Measurements from ENCODE around the gene RDH14.

Gene RDH14

GRCh38 chr2:18527326-18527725 is 33.1 kb downstream of the RDH14 start:
- no peaks in the 10 kb centered on the region for H3K9me3 ChIP-seq
- H3K36me3 ChIP-seq: no peaks in the 10 kb centered on the region
- H3K27ac ChIP-seq: no peak overlapping the region
- no peaks in the 10 kb centered on the region for H3K27me3 ChIP-seq
- H4K20me1 ChIP-seq: no peaks in the 10 kb centered on the region
- H3K4me3 ChIP-seq: no peak overlapping the region
- no peak overlapping the region for H3K4me2 ChIP-seq
- no peak overlapping the region for H3K9ac ChIP-seq
- TF ChIP-seq Cebpa-rat (IDR thresholded peaks at IDR 0.05): no peak
- H3K4me1 ChIP-seq: no peaks in the 10 kb centered on the region

DNA sequence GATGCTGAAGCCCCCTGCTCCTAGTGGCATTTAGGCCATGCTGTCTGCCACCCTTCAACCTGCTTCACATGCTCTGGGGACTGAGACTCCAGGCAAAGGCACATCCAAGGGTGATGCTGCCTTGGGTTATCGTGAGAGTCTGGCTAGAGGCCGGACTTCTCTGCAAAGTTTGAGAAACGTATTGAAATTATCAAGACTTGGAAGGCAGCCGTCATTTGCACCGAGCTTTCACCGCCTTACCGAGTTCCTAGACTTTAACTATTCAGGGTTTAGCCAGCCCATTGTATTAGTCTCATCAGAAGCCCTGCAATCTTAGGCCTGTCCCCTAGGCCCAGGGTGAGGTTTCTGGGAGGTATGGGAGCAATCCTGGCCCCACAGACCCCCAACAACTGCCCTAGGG is 34.0 kb downstream of the RDH14 start:
- H3K4me3 ChIP-seq: no peak overlapping the region
- TF ChIP-seq Cebpa-rat (IDR thresholded peaks at IDR 0.05): no peak
- H3K9me3 ChIP-seq: no peaks in the 10 kb centered on the region
- no peak overlapping the region for H3K9ac ChIP-seq
- H3K27ac ChIP-seq: no peak overlapping the region
- no peaks in the 10 kb centered on the region for H3K36me3 ChIP-seq
- no peaks in the 10 kb centered on the region for H3K27me3 ChIP-seq
- H4K20me1 ChIP-seq: no peaks in the 10 kb centered on the region
- no peaks in the 10 kb centered on the region for H3K4me1 ChIP-seq
- no peak overlapping the region for H3K4me2 ChIP-seq

DNA sequence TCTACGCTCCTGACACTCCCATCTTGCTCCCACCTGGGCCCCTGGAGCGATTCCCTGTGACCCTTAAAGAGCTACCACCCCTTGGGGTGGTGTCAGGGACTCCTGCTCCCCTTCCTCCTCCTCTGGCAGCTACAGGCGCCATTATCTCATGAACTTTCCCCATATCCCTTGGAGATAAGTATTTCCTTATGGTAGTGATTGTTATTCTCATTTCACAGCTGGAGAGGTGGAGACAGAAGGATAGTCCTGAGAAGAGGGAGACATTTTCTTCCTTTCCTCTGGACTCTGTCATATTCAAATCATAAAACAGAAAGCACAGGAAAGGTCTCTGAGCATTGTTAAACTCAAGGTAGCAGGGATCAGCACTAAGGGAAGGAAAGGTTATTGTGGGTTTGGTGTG is 34.6 kb downstream of the RDH14 start:
- TF ChIP-seq Cebpa-rat (IDR thresholded peaks at IDR 0.05): no peak
- H3K9ac ChIP-seq: no peak overlapping the region
- H3K4me3 ChIP-seq: no peak overlapping the region
- H3K4me2 ChIP-seq: no peak overlapping the region
- H4K20me1 ChIP-seq: no peaks in the 10 kb centered on the region
- no peaks in the 10 kb centered on the region for H3K27me3 ChIP-seq
- H3K4me1 ChIP-seq: no peaks in the 10 kb centered on the region
- no peaks in the 10 kb centered on the region for H3K9me3 ChIP-seq
- no peaks in the 10 kb centered on the region for H3K36me3 ChIP-seq
- no peak overlapping the region for H3K27ac ChIP-seq

- Histone ChIP-seq H3K27me3 (no peaks in the 10 kb centered on the region), H4K20me1 (no peaks in the 10 kb centered on the region), H3K27ac (no peak overlapping the region), H3K9ac (no peak overlapping the region), H3K4me2 (no peak overlapping the region), H3K36me3 (no peaks in the 10 kb centered on the region), H3K9me3 (no peaks in the 10 kb centered on the region), H3K4me1 (no peaks in the 10 kb centered on the region), H3K4me3 (no peak overlapping the region)
- no peak for TF ChIP-seq Cebpa-rat (IDR thresholded peaks at IDR 0.05)
Measured at GRCh38 chr2:18525236-18525635, 35.2 kb downstream of the RDH14 start.

DNA sequence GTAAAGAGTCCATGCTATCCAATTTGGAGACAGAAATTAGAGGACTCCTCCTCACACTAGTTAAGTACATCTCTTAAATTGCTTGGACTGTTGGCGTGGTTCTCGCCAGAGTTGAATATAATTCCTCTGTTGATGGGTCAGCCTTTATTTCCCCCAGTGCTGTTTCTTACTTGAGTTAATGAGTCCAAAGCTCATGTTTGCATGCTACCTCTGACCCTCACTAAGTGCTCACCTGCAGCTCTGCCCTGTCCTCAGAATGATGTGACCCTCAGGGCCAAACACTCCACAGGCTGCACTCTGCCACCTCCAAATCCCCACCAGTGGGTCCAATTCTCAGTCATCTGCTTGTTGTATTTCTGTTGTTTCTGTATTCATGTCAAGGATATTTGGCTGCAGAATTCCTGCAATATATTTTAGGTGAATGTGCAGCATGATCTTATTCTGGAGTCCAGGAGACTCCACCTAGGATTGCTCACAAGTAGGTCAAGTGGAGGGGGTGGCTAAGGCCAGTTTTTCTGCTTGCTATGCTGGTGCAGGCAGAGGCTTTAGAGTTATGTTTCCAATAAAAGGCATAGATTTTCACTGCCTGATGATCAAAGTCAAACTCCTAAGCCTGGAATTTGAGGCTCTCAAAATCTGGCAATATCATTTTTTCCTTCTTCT is 37.8 kb downstream of the RDH14 start:
- Histone ChIP-seq H4K20me1 (no peaks in the 10 kb centered on the region), H3K27ac (no peak overlapping the region), H3K36me3 (no peaks in the 10 kb centered on the region), H3K27me3 (no peaks in the 10 kb centered on the region), H3K9ac (no peak overlapping the region), H3K4me2 (no peak overlapping the region), H3K9me3 (no peaks in the 10 kb centered on the region), H3K4me1 (no peaks in the 10 kb centered on the region), H3K4me3 (no peak overlapping the region)
- TF ChIP-seq Cebpa-rat (IDR thresholded peaks at IDR 0.05): no peak

GRCh38 chr2:18520451-18521425 is 39.7 kb downstream of the RDH14 start:
- no peak overlapping the region for H3K9ac ChIP-seq
- no peaks in the 10 kb centered on the region for H4K20me1 ChIP-seq
- H3K4me3 ChIP-seq: no peak overlapping the region
- no peak overlapping the region for H3K4me2 ChIP-seq
- H3K27me3 ChIP-seq: no peaks in the 10 kb centered on the region
- H3K9me3 ChIP-seq: no peaks in the 10 kb centered on the region
- no peaks in the 10 kb centered on the region for H3K4me1 ChIP-seq
- H3K36me3 ChIP-seq: no peaks in the 10 kb centered on the region
- no peak overlapping the region for H3K27ac ChIP-seq
- TF ChIP-seq Cebpa-rat (IDR thresholded peaks at IDR 0.05): no peak

- Histone ChIP-seq H3K4me3 (no peak overlapping the region), H3K27ac (no peak overlapping the region), H3K9me3 (no peaks in the 10 kb centered on the region), H3K27me3 (no peaks in the 10 kb centered on the region), H3K9ac (no peak overlapping the region), H4K20me1 (no peaks in the 10 kb centered on the region), H3K4me2 (no peak overlapping the region), H3K36me3 (no peaks in the 10 kb centered on the region), H3K4me1 (no peaks in the 10 kb centered on the region)
- no peak for TF ChIP-seq Cebpa-rat (IDR thresholded peaks at IDR 0.05)
Measured at GRCh38 chr2:18519914-18520450, 40.5 kb downstream of the RDH14 start.

DNA sequence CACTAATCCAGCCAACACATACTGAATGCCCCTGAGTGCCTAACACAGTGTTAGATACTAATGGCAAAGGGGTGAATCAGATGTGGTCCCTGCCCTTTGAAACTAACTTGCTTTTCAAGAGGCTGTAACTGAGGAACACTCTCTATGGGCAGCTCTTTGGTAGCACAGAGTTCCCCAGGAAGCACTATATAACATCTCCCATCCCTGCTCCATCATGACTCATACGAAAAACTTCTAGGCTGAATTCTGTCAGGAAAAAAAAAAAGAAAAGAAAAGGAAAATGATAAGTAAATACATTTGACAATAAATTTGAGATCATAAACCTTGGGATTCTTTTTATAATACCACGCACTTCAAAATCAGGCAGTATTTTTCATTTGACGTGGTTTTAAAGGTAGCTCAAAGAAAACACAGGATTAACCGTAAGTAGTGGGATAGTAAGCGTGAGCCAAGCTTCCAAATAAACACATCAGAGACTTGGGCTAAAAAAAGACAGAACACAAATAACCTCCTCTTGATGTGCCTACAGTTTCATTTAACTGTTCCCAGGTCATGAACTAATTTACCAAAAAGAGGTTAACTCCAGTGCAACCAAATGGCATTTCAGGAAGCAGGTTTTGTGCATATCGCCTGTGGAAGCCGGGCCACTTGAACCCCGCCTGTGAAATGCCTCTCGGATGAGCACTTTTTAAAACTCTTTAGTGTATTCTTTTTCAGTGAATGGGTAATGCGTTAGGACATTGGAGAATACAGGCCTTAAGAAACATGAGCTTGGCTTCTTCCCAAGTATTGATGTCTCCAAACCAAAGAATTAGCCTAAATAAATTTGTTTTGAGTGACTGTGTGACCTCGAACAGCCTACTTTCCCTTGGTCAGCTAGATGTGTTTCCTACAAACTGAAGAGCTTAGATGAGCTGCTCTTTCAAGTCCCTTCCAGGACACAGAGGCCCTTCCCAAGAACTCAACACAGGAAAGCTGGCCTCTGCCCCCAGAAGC is 42.0 kb downstream of the RDH14 start:
- no peak overlapping the region for H3K4me3 ChIP-seq
- H3K36me3 ChIP-seq: no peaks in the 10 kb centered on the region
- H3K4me1 ChIP-seq: no peaks in the 10 kb centered on the region
- no peaks in the 10 kb centered on the region for H3K9me3 ChIP-seq
- H3K27me3 ChIP-seq: no peaks in the 10 kb centered on the region
- H4K20me1 ChIP-seq: no peaks in the 10 kb centered on the region
- TF ChIP-seq Cebpa-rat (IDR thresholded peaks at IDR 0.05): no peak
- no peak overlapping the region for H3K27ac ChIP-seq
- H3K9ac ChIP-seq: no peak overlapping the region
- no peak overlapping the region for H3K4me2 ChIP-seq

DNA sequence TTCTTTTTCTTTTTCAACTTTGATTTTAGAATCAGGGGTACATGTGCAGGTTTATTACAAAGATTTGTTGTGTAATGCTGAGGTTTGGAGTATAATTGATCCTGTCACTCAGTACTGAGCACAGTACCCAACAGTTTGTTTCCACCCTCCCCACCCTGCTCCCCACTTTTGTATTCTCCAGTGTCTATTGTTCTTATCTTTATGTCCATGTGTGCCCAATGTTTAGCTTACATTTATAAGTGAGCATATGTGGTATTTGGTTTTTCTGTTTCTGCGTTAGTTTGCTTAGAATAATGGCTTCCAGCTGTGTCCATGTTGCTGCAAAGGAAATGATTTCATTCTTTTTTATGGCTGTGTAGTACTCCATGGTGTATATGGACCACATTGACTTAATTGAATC is 43.1 kb downstream of the RDH14 start:
- Histone ChIP-seq H3K27ac (no peak overlapping the region), H3K9me3 (no peaks in the 10 kb centered on the region), H3K9ac (no peak overlapping the region), H3K4me2 (no peak overlapping the region), H4K20me1 (no peaks in the 10 kb centered on the region), H3K4me1 (no peaks in the 10 kb centered on the region), H3K27me3 (no peaks in the 10 kb centered on the region), H3K36me3 (no peaks in the 10 kb centered on the region), H3K4me3 (no peak overlapping the region)
- TF ChIP-seq Cebpa-rat (IDR thresholded peaks at IDR 0.05): no peak

Measured in BLaER1 (cell line).